Measurements from ENCODE around the gene MAPK8IP2.

Gene MAPK8IP2

DNA sequence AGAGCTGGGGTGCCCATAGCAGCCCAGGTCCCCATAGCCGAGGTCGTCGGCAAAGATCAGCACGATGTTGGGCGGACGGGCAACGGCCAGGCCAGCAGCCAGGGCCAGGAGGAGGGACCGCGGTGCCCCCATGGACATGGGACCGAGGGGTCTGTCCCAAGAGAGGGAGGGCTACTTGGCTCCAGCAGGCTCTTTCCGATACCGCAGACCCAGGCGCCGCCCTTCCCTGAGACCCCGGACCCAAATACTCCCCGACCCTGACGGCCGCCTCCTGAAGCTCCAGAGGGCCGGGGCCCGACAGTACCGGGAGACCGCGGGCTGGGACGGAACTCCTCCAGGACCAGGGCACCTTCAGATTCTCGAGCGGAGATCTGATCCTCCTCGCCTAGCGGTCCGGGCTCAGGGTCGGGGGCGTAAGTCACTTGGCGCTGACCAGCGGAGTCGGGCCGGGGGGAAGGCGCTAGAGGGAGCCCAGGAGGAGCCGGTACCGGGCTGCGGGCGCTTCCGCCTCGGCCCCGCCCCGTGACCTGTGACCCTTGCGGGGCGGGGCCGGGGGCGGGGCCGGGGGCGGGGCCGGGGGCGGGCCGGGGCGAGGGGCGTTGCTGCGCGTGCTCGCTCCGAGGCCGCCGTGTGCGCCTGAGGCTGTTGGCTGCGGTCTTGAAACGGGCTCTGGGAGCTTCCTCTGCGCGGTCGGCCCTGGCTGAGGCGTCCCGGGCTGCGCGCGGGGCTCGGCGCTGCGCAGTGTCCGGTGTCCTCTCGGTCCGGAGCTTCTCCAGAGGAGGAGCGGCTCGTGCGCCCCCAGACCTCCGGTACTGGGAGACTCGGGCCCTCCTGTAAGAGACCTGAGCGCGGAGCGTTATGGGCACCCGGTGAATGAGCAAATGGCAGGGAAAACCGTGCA, 27.3 kb downstream of the MAPK8IP2 start, which contains the start of gene ARSA:
ARSA (minus strand) TSS at position 511 of the 901 bp plus-strand sequence; CDS start at position 138, 373 bp downstream.
- TF ChIP-seq, protein P1, sequence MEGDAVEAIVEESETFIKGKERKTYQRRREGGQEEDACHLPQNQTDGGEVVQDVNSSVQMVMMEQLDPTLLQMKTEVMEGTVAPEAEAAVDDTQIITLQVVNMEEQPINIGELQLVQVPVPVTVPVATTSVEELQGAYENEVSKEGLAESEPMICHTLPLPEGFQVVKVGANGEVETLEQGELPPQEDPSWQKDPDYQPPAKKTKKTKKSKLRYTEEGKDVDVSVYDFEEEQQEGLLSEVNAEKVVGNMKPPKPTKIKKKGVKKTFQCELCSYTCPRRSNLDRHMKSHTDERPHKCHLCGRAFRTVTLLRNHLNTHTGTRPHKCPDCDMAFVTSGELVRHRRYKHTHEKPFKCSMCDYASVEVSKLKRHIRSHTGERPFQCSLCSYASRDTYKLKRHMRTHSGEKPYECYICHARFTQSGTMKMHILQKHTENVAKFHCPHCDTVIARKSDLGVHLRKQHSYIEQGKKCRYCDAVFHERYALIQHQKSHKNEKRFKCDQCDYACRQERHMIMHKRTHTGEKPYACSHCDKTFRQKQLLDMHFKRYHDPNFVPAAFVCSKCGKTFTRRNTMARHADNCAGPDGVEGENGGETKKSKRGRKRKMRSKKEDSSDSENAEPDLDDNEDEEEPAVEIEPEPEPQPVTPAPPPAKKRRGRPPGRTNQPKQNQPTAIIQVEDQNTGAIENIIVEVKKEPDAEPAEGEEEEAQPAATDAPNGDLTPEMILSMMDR (IDR thresholded peaks at IDR 0.05; ENCODE audit: poor library complexity, severe bottlenecking) = peak; percentile 61
- peak within 1 kb of the TSS; percentile 90 for H3K4me3 ChIP-seq (ENCODE audit: severe bottlenecking)

DNA sequence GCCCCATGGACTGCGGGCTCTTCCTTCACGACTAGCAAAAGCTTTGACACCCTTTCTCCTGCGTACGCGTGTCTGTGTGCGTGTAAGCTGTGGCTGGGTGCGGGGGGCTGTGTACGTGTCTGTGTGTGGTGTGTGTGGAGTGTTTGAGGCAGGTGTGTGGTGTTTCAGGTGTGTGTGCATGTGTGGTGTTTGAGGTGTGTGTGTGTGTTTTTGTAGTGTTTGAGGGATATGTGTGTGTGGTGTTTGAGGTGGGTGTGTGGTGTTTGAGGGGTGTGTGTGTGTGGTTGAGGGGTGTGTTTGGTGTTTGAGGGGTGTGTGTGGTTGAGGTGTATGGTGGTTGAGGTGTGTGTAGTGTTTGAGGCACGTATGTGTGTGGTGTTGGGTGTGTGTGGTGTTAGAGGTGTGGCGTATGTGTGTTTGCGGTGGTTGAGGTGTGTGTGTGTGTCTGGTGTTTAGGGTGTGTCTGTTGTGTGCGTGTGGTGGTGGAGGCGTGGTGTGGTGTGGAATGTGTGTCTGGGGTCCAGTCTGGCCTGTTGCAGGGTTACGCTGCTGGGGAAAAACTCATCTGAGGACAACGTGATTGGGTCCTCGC, 28.0 kb downstream of the MAPK8IP2 start:
- Histone ChIP-seq H3K27ac (ENCODE audit: poor library complexity, severe bottlenecking) (no peak overlapping the region), H3K9me3 (ENCODE audit: severe bottlenecking) (no peaks in the 10 kb centered on the region), H3K27me3 (ENCODE audit: insufficient read depth, poor library complexity, severe bottlenecking) (no peaks in the 10 kb centered on the region), H3K36me3 (ENCODE audit: low read depth) (no peaks in the 10 kb centered on the region), H3K4me3 (ENCODE audit: severe bottlenecking) (peak overlapping the region; percentile 90), H3K4me1 (ENCODE audit: insufficient read depth, poor library complexity, severe bottlenecking) (no peaks in the 10 kb centered on the region)
- TF ChIP-seq, protein P1 (IDR thresholded peaks at IDR 0.05; ENCODE audit: poor library complexity, severe bottlenecking) = no peak
- ATAC-seq (ENCODE audit: low read depth) (no peak), DNase-seq (ENCODE audit: low spot score) (no peak)

More for the DNA sequence above, 27.3 kb downstream of the MAPK8IP2 start, which contains the start of gene ARSA:
- Histone ChIP-seq H3K9me3 (ENCODE audit: severe bottlenecking) (no peaks in the 10 kb centered on the region), H3K27me3 (ENCODE audit: insufficient read depth, poor library complexity, severe bottlenecking) (no peaks in the 10 kb centered on the region), H3K36me3 (ENCODE audit: low read depth) (no peaks in the 10 kb centered on the region), H3K4me1 (ENCODE audit: insufficient read depth, poor library complexity, severe bottlenecking) (peaks cover 1% of the 10 kb centered on the region), H3K27ac (ENCODE audit: poor library complexity, severe bottlenecking) (peak within 1 kb of the TSS; percentile 9)
- DNase-seq (ENCODE audit: low spot score) = peak; percentile 78
- ATAC-seq (ENCODE audit: low read depth) = peak; percentile 91

DNA sequence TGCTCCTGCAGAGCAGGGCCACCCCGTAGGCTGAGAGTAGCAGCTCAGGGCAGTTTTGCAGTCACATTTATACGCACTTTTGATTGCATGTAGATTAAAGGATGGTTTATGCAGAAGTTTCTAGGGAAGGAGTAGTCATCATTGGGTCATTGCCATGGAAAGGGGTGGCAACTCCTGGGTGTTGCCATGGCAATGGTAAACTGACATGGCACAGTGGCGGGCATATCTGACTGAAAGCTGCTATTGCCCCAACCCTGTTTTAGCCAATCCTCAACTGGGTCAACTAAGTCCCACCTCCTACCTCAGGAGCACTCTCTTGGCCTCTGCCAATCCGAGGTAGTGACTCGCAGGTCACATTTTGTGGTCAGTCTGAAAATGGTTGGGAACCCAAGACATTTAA, 29.8 kb downstream of the MAPK8IP2 start:
- Histone ChIP-seq H3K27ac (ENCODE audit: poor library complexity, severe bottlenecking) (no peak overlapping the region), H3K4me1 (ENCODE audit: insufficient read depth, poor library complexity, severe bottlenecking) (no peaks in the 10 kb centered on the region), H3K27me3 (ENCODE audit: insufficient read depth, poor library complexity, severe bottlenecking) (no peaks in the 10 kb centered on the region), H3K9me3 (ENCODE audit: severe bottlenecking) (no peaks in the 10 kb centered on the region), H3K4me3 (ENCODE audit: severe bottlenecking) (no peak overlapping the region), H3K36me3 (ENCODE audit: low read depth) (no peaks in the 10 kb centered on the region)
- DNase-seq (ENCODE audit: low spot score) = no peak
- no peak for ATAC-seq (ENCODE audit: low read depth)
- TF ChIP-seq, protein P1 (IDR thresholded peaks at IDR 0.05; ENCODE audit: poor library complexity, severe bottlenecking) = no peak

DNA sequence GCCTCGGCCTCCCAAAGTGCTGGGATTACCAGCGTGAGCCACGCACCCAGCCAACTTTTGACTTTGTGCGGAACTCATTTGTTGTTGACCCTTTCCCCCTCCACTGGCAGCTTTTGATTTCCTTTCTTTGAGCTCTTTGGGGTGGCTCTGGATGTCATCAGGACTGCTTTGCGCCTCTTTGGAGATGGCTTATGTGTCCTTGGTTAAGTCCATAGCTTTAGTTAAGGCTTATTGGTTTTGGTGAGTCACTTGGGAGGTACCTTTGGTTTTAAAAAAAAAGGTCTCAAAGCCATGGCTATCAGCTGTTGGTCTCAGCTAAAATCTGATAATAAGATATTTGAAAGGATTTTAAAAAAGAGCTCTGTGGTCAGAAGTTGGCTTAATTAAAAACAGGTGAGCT, 32.5 kb downstream of the MAPK8IP2 start:
- Histone ChIP-seq H3K4me1 (ENCODE audit: insufficient read depth, poor library complexity, severe bottlenecking) (no peaks in the 10 kb centered on the region), H3K36me3 (ENCODE audit: low read depth) (no peaks in the 10 kb centered on the region), H3K27me3 (ENCODE audit: insufficient read depth, poor library complexity, severe bottlenecking) (no peaks in the 10 kb centered on the region), H3K9me3 (ENCODE audit: severe bottlenecking) (no peaks in the 10 kb centered on the region), H3K27ac (ENCODE audit: poor library complexity, severe bottlenecking) (no peak overlapping the region), H3K4me3 (ENCODE audit: severe bottlenecking) (no peak overlapping the region)
- TF ChIP-seq, protein P1 (IDR thresholded peaks at IDR 0.05; ENCODE audit: poor library complexity, severe bottlenecking) = no peak
- ATAC-seq (ENCODE audit: low read depth) = no peak
- DNase-seq (ENCODE audit: low spot score) = no peak

All from RWPE2 (cell line).